ENCODE results near the gene PPM1H.

PPM1H gene

GRCh38 chr12:62868820-62869219 lies 66.1 kb downstream of the PPM1H start:
- DNase-seq, result no peak

- peak; percentile 29 for DNase-seq
Measured at GRCh38 chr12:62866451-62867082, 68.4 kb downstream of the PPM1H start.

- peak; percentile 24 for DNase-seq
Measured at GRCh38 chr12:62865937-62866336, 69.0 kb downstream of the PPM1H start.

- peak; percentile 55 for DNase-seq
Measured at GRCh38 chr12:62865065-62865464, 69.9 kb downstream of the PPM1H start.

GRCh38 chr12:62862259-62862881 lies 72.6 kb downstream of the PPM1H start:
- no peak for DNase-seq

GRCh38 chr12:62861586-62861985 lies 73.4 kb downstream of the PPM1H start:
- peak; percentile 14 for DNase-seq

- DNase-seq, result no peak
Measured at GRCh38 chr12:62860501-62861411, 74.2 kb downstream of the PPM1H start.

- no peak for DNase-seq
Measured at GRCh38 chr12:62860020-62860419, 74.9 kb downstream of the PPM1H start.

GRCh38 chr12:62859321-62859737 lies 75.6 kb downstream of the PPM1H start:
- DNase-seq, result no peak

GRCh38 chr12:62856454-62856853 lies 78.5 kb downstream of the PPM1H start:
- no peak for DNase-seq

GRCh38 chr12:62854024-62854423 lies 80.9 kb downstream of the PPM1H start:
- no peak for DNase-seq

- no peak for DNase-seq
Measured at GRCh38 chr12:62849398-62849797, 85.6 kb downstream of the PPM1H start.

GRCh38 chr12:62848418-62848817 lies 86.5 kb downstream of the PPM1H start:
- DNase-seq, result no peak

- DNase-seq, result no peak
Measured at GRCh38 chr12:62847709-62848108, 87.2 kb downstream of the PPM1H start.

- no peak for DNase-seq
Measured at GRCh38 chr12:62846491-62846890, 88.5 kb downstream of the PPM1H start.

- no peak for DNase-seq
Measured at GRCh38 chr12:62844915-62845314, 90.0 kb downstream of the PPM1H start.

GRCh38 chr12:62843716-62844115 lies 91.2 kb downstream of the PPM1H start:
- DNase-seq, result no peak

- no peak for DNase-seq
Measured at GRCh38 chr12:62841846-62842245, 93.1 kb downstream of the PPM1H start.

- DNase-seq, result no peak
Measured at GRCh38 chr12:62840806-62841205, 94.1 kb downstream of the PPM1H start.

- no peak for DNase-seq
Measured at GRCh38 chr12:62839869-62840660, 94.9 kb downstream of the PPM1H start.

- peak; percentile 78 for DNase-seq
Measured at GRCh38 chr12:62834971-62835547, 99.9 kb downstream of the PPM1H start.

- DNase-seq, result peak; percentile 50
Measured at GRCh38 chr12:62834406-62834805, 100.5 kb downstream of the PPM1H start.

GRCh38 chr12:62833634-62834033 lies 101.3 kb downstream of the PPM1H start:
- no peak for DNase-seq

Measured in eye (tissue), 1 donor.